HCT116 (cell line): ENCODE measurements around the gene A2M. TPM values are rescaled to one million over a fixed set of nuclear protein-coding genes. Genes with fewer than 3 reads are reported as not detected.

Experiments used
- ATAC-seq: fragments of 200-7000 bp; cut with Tn5 transposase; 2 replicates; pipeline ENCODE4 v1.9.1; 2020; ENCODE audit warnings: mild to moderate bottlenecking, moderate library complexity
- BruUV-seq: library from RNA; stranded (reverse); fragments of 400-500 nt; replicated peaks from 2 replicates; lab custom pipeline; 2021; lab: Mats Ljungman, UMichigan
- CTCF ChIA-PET: fragments of 300-600 bp; sonication (Branson Sonifier 250); formaldehyde crosslinking; loops from one replicate; lab custom pipeline; 2021; ENCODE audit warnings: antibody characterized with exemption; lab: Charles Lee
- POLR2A ChIA-PET: fragments of 300-600, 350-600 bp; sonication (Branson Sonifier 250); formaldehyde crosslinking; loops from one replicate; lab custom pipeline; 2021; ENCODE audit warnings: antibody characterized with exemption; lab: Charles Lee
- RAD21 ChIA-PET, 2 experiments: fragments of 300-600 bp; sonication (Branson Sonifier 250); formaldehyde crosslinking; loops; one replicate each; lab custom pipeline; 2023; ENCODE audit warnings: low total read pairs in 2 of 2; ENCODE audit not compliant: uncharacterized antibody in 2 of 2, unreplicated experiment in 2 of 2, low non-redundant PET in 1 of 2; lab: Charles Lee
- DNase-seq: peaks from one replicate; pipeline ENCODE4 v3.0.0-alpha.2; 2010; ENCODE audit warnings: low read depth, low spot score
- H2AFZ ChIP-seq: fragments of 200-600 bp; shearing (Covaris generic), sonication (generic); 2 replicates; pipeline ENCODE4 v1.6.1; 2017; ENCODE audit warnings: low read depth, mixed run types, mixed read lengths, antibody characterized with exemption, low read length; ENCODE audit not compliant: poor library complexity, severe bottlenecking
- H3K27ac ChIP-seq: 2 replicates; pipeline ENCODE4 v1.5.1; 2012; ENCODE audit warnings: low read depth, low read length
- H3K27me3 ChIP-seq: fragments of 200-600 bp; sonication (generic); 2 replicates; pipeline ENCODE4 v1.6.1; 2016; ENCODE audit warnings: mixed run types, low read length, mixed read lengths; ENCODE audit not compliant: insufficient read depth
- H3K36me3 ChIP-seq, 2 experiments: fragments of 200-500 bp in 1 of 2; fragments of 200-600 bp in 1 of 2; sonication (Bioruptor generic) in 1 of 2; sonication (generic) in 1 of 2; 2 replicates each; pipeline versions ENCODE4 v1.5.1 to v1.6.1; 2014 to 2016; ENCODE audit warnings: low read length in 2 of 2, inconsistent platforms in 1 of 2, mixed read lengths in 1 of 2, mixed run types in 1 of 2; ENCODE audit not compliant: insufficient read depth in 2 of 2, control insufficient read depth in 1 of 2
- H3K4me1 ChIP-seq, 2 experiments: fragments of 200-600 bp in 1 of 2; sonication (generic) in 1 of 2; 2 replicates each; pipeline versions ENCODE4 v1.5.1 to v1.6.1; 2012 to 2017; ENCODE audit warnings: low read length in 2 of 2, inconsistent platforms in 1 of 2, mild to moderate bottlenecking in 1 of 2, mixed read lengths in 1 of 2, mixed run types in 1 of 2, moderate library complexity in 1 of 2; ENCODE audit not compliant: insufficient read depth in 2 of 2, control insufficient read depth in 1 of 2
- H3K4me2 ChIP-seq: fragments of 200-600 bp; sonication (generic); 2 replicates; pipeline ENCODE4 v1.6.1; 2017; ENCODE audit warnings: mixed run types, low read length, mixed read lengths
- H3K4me3 ChIP-seq, 2 experiments: fragments of 200-600 bp in 1 of 2; sonication (generic) in 1 of 2; replicated peaks in 1 of 2; 2 replicates each; pipeline ENCODE4 v1.5.1; 2011 to 2016; ENCODE audit warnings: low read length in 2 of 2, control low read depth in 1 of 2, low read depth in 1 of 2, mild to moderate bottlenecking in 1 of 2, mixed read lengths in 1 of 2, mixed run types in 1 of 2
- H3K79me2 ChIP-seq: fragments of 200-600 bp; sonication (generic); 2 replicates; pipeline ENCODE4 v1.6.1; 2017; ENCODE audit warnings: mild to moderate bottlenecking, mixed run types, low read length, moderate library complexity, mixed read lengths; ENCODE audit not compliant: insufficient read depth
- H3K9ac ChIP-seq: fragments of 200-600 bp; sonication (generic); 2 replicates; pipeline ENCODE4 v1.6.1; 2016; ENCODE audit warnings: low read length, mixed read lengths
- H3K9me2 ChIP-seq: fragments of 200-600 bp; sonication (generic), shearing (Covaris generic); 2 replicates; pipeline ENCODE4 v1.6.1; 2017; ENCODE audit warnings: mixed run types, mild to moderate bottlenecking, moderate library complexity; ENCODE audit not compliant: insufficient read depth
- H3K9me3 ChIP-seq, 2 experiments: fragments of 200-500 bp in 1 of 2; fragments of 200-600 bp in 1 of 2; sonication (Bioruptor generic) in 1 of 2; sonication (generic) in 1 of 2; 2 replicates each; pipeline ENCODE4 v1.6.1; 2014 to 2017; ENCODE audit warnings: low read length in 2 of 2, mixed read lengths in 2 of 2, inconsistent platforms in 1 of 2, low read depth in 1 of 2, mild to moderate bottlenecking in 1 of 2, mixed run types in 1 of 2, moderate library complexity in 1 of 2; ENCODE audit not compliant: control insufficient read depth in 1 of 2, insufficient read depth in 1 of 2
- H4K20me1 ChIP-seq: fragments of 200-600 bp; sonication (generic), shearing (Covaris generic); 2 replicates; pipeline ENCODE4 v1.6.1; 2017; ENCODE audit warnings: mixed run types, mild to moderate bottlenecking, moderate library complexity; ENCODE audit not compliant: insufficient read depth
- CBX3 ChIP-seq: IDR thresholded peaks from 2 replicates; pipeline ENCODE4 v1.6.1; 2012; ENCODE audit warnings: low read depth
- ELF1 ChIP-seq: IDR thresholded peaks from 2 replicates; pipeline ENCODE4 v1.6.1; 2012; ENCODE audit warnings: low read depth, borderline replicate concordance
- EZH2 ChIP-seq: fragments of 200-600 bp; sonication (generic); IDR thresholded peaks from 2 replicates; pipeline ENCODE4 v1.6.1; 2017; ENCODE audit warnings: antibody characterized with exemption, mixed run types
- EZH2phosphoT487 ChIP-seq: fragments of 200-600 bp; IDR thresholded peaks from 2 replicates; pipeline ENCODE4 v1.6.1; 2018; ENCODE audit warnings: antibody characterized with exemption, borderline replicate concordance
- FOSL1 ChIP-seq: IDR thresholded peaks from 2 replicates; pipeline ENCODE4 v1.6.1; 2012; ENCODE audit warnings: low read depth
- JUND ChIP-seq: IDR thresholded peaks from 2 replicates; pipeline ENCODE4 v1.6.1; 2012
- RAD21 ChIP-seq: IDR thresholded peaks from 2 replicates; pipeline ENCODE4 v1.6.1; 2012; ENCODE audit warnings: low read depth, mild to moderate bottlenecking
- SIN3A ChIP-seq: IDR thresholded peaks from 2 replicates; pipeline ENCODE4 v1.6.1; 2012; ENCODE audit warnings: low read depth
- SP1 ChIP-seq: IDR thresholded peaks from 2 replicates; pipeline ENCODE4 v1.6.1; 2012; ENCODE audit warnings: low read depth
- ZFX ChIP-seq: fragments of 450-650 bp; IDR thresholded peaks from 2 replicates; pipeline ENCODE4 v1.6.1; 2017
- intact Hi-C: fragments of 100-400 bp; cut with micrococcal nuclease; formaldehyde crosslinking; loops from 2 replicates; pipeline ENCODE4 v1.10.0; 2022
- total RNA-seq: library from RNA; stranded (reverse); gene quantifications from one replicate; pipeline ENCODE4 v1.2.1, GENCODE V29; 2021; ENCODE audit not compliant: unreplicated experiment
- TF ChIP-seq, protein P1 (sequence below), 3 experiments: fragments of 200-600 bp in 1 of 3; sonication (generic) in 1 of 3; IDR thresholded peaks in 2 of 3; conservative IDR thresholded peaks in 1 of 3; 2 replicates each; pipeline ENCODE4 v1.5.1; 2012 to 2017; ENCODE audit warnings: low read depth in 2 of 3, low read length in 2 of 3, antibody characterized with exemption in 1 of 3, borderline replicate concordance in 1 of 3, control low read depth in 1 of 3, mild to moderate bottlenecking in 1 of 3, mixed read lengths in 1 of 3, mixed run types in 1 of 3, moderate library complexity in 1 of 3; ENCODE audit not compliant: insufficient read depth in 1 of 3
- TF ChIP-seq, protein P2 (sequence below): IDR thresholded peaks from 2 replicates; pipeline ENCODE4 v1.6.1; 2012; ENCODE audit warnings: low read depth
- TF ChIP-seq, protein P3 (sequence below): IDR thresholded peaks from 2 replicates; pipeline ENCODE4 v1.6.1; 2012

A2M gene
- total RNA-seq, 1 experiment from 2014 or later = 3.0 TPM

DNA sequence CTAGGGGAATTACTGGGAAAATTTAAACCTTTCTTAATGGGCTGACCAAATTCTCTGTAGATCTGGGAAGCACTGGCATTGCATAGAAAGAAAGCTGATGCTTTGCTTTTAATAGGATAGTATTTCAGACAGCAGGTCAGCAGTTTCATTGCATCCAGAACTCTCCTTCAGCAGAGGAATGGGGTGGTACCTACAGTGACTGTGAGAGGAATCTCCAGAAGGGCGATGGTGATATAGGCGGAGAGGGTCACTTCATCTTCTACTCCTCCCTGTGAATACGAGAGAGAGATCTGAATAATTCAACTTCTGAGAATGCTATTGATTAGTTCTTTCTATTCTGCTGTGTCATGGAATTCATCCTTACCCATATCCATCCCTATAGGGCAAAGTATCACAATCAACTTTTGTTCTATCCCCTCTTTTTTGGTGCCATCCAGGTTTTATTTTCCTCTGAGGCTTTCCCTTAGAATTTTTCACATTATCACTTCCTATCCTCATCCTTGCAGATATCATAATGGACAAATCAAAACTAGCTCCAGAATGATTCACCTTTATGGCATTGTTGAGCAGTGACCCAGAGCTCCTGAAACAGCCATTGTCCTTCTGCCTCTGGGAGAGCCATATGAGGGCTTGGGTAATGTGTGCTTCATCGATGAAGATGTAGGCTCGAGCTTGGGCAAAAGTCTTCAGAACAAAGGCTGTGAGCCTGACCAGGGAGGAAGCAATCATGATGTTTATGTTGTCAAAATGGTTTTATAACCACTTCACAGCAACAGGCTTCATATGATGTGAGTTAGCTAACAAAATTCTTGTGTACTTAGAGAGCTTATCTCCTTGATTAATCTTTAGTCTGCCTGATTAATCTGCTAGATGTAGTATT lies 38.3 kb downstream of the A2M start:
- Histone ChIP-seq H3K4me2 (no peak overlapping the region), H3K36me3 (no peaks in the 10 kb centered on the region), H4K20me1 (no peaks in the 10 kb centered on the region), H3K27me3 (no peaks in the 10 kb centered on the region; the same call in 1 of the 2 replicates), H3K9me2 (no peaks in the 10 kb centered on the region), H3K27ac (no peak overlapping the region), H3K4me3 (no peak overlapping the region), H3K9me3 (no peaks in the 10 kb centered on the region), H2AFZ (no peak overlapping the region), H3K79me2 (no peaks in the 10 kb centered on the region), H3K4me1 (no peaks in the 10 kb centered on the region), H3K9ac (no peak overlapping the region)
- no peak for ATAC-seq
- ChIA-PET CTCF (no interaction called here), POLR2A (no interaction called here), RAD21 (no interaction called here)
- TF ChIP-seq ZFX (no peak), CBX3 (no peak), JUND (no peak), EZH2 (no peak), FOSL1 (no peak), RAD21 (no peak), EZH2phosphoT487 (no peak), SIN3A (no peak), SP1 (no peak), ELF1 (no peak)
- TF ChIP-seq, protein P1, sequence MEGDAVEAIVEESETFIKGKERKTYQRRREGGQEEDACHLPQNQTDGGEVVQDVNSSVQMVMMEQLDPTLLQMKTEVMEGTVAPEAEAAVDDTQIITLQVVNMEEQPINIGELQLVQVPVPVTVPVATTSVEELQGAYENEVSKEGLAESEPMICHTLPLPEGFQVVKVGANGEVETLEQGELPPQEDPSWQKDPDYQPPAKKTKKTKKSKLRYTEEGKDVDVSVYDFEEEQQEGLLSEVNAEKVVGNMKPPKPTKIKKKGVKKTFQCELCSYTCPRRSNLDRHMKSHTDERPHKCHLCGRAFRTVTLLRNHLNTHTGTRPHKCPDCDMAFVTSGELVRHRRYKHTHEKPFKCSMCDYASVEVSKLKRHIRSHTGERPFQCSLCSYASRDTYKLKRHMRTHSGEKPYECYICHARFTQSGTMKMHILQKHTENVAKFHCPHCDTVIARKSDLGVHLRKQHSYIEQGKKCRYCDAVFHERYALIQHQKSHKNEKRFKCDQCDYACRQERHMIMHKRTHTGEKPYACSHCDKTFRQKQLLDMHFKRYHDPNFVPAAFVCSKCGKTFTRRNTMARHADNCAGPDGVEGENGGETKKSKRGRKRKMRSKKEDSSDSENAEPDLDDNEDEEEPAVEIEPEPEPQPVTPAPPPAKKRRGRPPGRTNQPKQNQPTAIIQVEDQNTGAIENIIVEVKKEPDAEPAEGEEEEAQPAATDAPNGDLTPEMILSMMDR (IDR thresholded peaks at IDR 0.05 in 2 of 3, conservative IDR thresholded peaks at IDR 0.05 in 1 of 3; ENCODE audit: borderline replicate concordance in 1 of 3, insufficient read depth in 1 of 3, low read depth in 2 of 3, low read length in 2 of 3) = no peak
- TF ChIP-seq, protein P2, sequence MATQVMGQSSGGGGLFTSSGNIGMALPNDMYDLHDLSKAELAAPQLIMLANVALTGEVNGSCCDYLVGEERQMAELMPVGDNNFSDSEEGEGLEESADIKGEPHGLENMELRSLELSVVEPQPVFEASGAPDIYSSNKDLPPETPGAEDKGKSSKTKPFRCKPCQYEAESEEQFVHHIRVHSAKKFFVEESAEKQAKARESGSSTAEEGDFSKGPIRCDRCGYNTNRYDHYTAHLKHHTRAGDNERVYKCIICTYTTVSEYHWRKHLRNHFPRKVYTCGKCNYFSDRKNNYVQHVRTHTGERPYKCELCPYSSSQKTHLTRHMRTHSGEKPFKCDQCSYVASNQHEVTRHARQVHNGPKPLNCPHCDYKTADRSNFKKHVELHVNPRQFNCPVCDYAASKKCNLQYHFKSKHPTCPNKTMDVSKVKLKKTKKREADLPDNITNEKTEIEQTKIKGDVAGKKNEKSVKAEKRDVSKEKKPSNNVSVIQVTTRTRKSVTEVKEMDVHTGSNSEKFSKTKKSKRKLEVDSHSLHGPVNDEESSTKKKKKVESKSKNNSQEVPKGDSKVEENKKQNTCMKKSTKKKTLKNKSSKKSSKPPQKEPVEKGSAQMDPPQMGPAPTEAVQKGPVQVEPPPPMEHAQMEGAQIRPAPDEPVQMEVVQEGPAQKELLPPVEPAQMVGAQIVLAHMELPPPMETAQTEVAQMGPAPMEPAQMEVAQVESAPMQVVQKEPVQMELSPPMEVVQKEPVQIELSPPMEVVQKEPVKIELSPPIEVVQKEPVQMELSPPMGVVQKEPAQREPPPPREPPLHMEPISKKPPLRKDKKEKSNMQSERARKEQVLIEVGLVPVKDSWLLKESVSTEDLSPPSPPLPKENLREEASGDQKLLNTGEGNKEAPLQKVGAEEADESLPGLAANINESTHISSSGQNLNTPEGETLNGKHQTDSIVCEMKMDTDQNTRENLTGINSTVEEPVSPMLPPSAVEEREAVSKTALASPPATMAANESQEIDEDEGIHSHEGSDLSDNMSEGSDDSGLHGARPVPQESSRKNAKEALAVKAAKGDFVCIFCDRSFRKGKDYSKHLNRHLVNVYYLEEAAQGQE = no peak
- TF ChIP-seq, protein P3, sequence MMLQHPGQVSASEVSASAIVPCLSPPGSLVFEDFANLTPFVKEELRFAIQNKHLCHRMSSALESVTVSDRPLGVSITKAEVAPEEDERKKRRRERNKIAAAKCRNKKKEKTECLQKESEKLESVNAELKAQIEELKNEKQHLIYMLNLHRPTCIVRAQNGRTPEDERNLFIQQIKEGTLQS = no peak
- intact Hi-C loops = no loop called here
- DNase-seq = no peak
- no TSS peak for BruUV-seq
